ENCODE data around the gene ARHGAP26.
"Not testable (repeated sequence)": the region's sequence is repeated elsewhere in the genome, so short reads cannot be mapped to it uniquely, and the experiment has no call there.

The ARHGAP26 gene

GRCh38 chr5:142979636-142980035 lies 209.5 kb downstream of the ARHGAP26 start:
- DNase-seq (ENCODE audit: low read depth in 2 of 3, low spot score in 2 of 3): no peak

- DNase-seq (ENCODE audit: low read depth in 2 of 3, low spot score in 2 of 3): no peak
Measured at GRCh38 chr5:142981475-142981874, 211.3 kb downstream of the ARHGAP26 start.

- no peak for DNase-seq (ENCODE audit: low read depth in 2 of 3, low spot score in 2 of 3)
Measured at GRCh38 chr5:142981886-142982820, 212.0 kb downstream of the ARHGAP26 start.

- DNase-seq (ENCODE audit: low read depth in 2 of 3, low spot score in 2 of 3): no peak
Measured at GRCh38 chr5:142982821-142983200, 212.6 kb downstream of the ARHGAP26 start.

GRCh38 chr5:142984011-142984410 lies 213.8 kb downstream of the ARHGAP26 start:
- DNase-seq (ENCODE audit: low read depth in 2 of 3, low spot score in 2 of 3): no peak

- no peak for DNase-seq (ENCODE audit: low read depth in 2 of 3, low spot score in 2 of 3)
Measured at GRCh38 chr5:142984525-142984924, 214.3 kb downstream of the ARHGAP26 start.

GRCh38 chr5:142989270-142989669 lies 219.1 kb downstream of the ARHGAP26 start:
- not testable (repeated sequence) for DNase-seq (ENCODE audit: low read depth in 2 of 3, low spot score in 2 of 3)

GRCh38 chr5:142990073-142990472 lies 219.9 kb downstream of the ARHGAP26 start:
- DNase-seq (ENCODE audit: low read depth in 2 of 3, low spot score in 2 of 3): not testable (repeated sequence)

- no peak for DNase-seq (ENCODE audit: low read depth in 2 of 3, low spot score in 2 of 3)
Measured at GRCh38 chr5:142994218-142994617, 224.0 kb downstream of the ARHGAP26 start.

- DNase-seq (ENCODE audit: low read depth in 2 of 3, low spot score in 2 of 3): not testable (repeated sequence)
Measured at GRCh38 chr5:142995621-142996020, 225.4 kb downstream of the ARHGAP26 start.

- no peak for DNase-seq (ENCODE audit: low read depth in 2 of 3, low spot score in 2 of 3)
Measured at GRCh38 chr5:142997591-142997990, 227.4 kb downstream of the ARHGAP26 start.

GRCh38 chr5:142998316-142999020 lies 228.3 kb downstream of the ARHGAP26 start:
- no peak for DNase-seq (ENCODE audit: low read depth in 2 of 3, low spot score in 2 of 3)

- DNase-seq (ENCODE audit: low read depth in 2 of 3, low spot score in 2 of 3): not testable (repeated sequence)
Measured at GRCh38 chr5:143000551-143000950, 230.4 kb downstream of the ARHGAP26 start.

GRCh38 chr5:143001764-143002351 lies 231.7 kb downstream of the ARHGAP26 start:
- DNase-seq (ENCODE audit: low read depth in 2 of 3, low spot score in 2 of 3): no peak

GRCh38 chr5:143002459-143003327 lies 232.5 kb downstream of the ARHGAP26 start:
- DNase-seq (ENCODE audit: low read depth in 2 of 3, low spot score in 2 of 3): peak in 1 of 3 experiments; percentile 26

GRCh38 chr5:143003328-143003636 lies 233.1 kb downstream of the ARHGAP26 start:
- no peak for DNase-seq (ENCODE audit: low read depth in 2 of 3, low spot score in 2 of 3)

GRCh38 chr5:143004361-143005145 lies 234.4 kb downstream of the ARHGAP26 start:
- DNase-seq (ENCODE audit: low read depth in 2 of 3, low spot score in 2 of 3): no peak

- DNase-seq (ENCODE audit: low read depth in 2 of 3, low spot score in 2 of 3): no peak
Measured at GRCh38 chr5:143006501-143006900, 236.3 kb downstream of the ARHGAP26 start.

GRCh38 chr5:143008032-143008431 lies 237.9 kb downstream of the ARHGAP26 start:
- DNase-seq (ENCODE audit: low read depth in 2 of 3, low spot score in 2 of 3): no peak

Data from activated CD8-positive, alpha-beta memory T cell treated with anti-CD3 and anti-CD28 coated beads for 48 hours (primary cell).